ENCODE data around the gene DUS1L.

Gene DUS1L

DNA sequence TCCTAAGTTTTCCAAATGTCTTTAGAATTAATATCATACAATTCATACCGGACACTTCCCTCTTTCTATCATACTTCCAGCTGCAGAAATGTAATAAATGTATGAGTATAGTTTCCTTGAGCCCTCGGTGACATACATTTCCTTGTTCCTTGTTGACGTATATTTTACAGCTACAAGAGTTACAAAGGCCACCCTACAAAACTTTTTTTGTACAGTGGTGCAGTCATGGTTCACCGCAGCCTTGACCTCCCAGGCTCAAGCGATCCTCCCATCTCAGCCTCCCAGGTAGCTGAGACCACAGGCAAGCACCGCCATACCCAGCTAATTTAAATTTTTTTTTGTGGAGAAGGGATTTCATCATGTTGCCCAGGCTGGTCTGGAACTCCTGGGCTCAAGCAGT, 7.2 kb upstream of the DUS1L start:
- ATAC-seq: no peak
- TF ChIP-seq PPARA (CRISPR knock-in tag; IDR thresholded peaks at IDR 0.05; ENCODE audit: borderline replicate concordance) (no peak), BACH2 (CRISPR knock-in tag; IDR thresholded peaks at IDR 0.05; ENCODE audit: borderline replicate concordance) (no peak), ZFP3 (CRISPR knock-in tag; IDR thresholded peaks at IDR 0.05) (no peak), ZNF565 (CRISPR knock-in tag; conservative IDR thresholded peaks at IDR 0.05; ENCODE audit: low read depth) (no peak), CREB5 (CRISPR knock-in tag; IDR thresholded peaks at IDR 0.05; ENCODE audit: low read depth) (no peak), TOX (CRISPR knock-in tag; IDR thresholded peaks at IDR 0.05; ENCODE audit: borderline replicate concordance) (no peak), ZNF70 (CRISPR knock-in tag; IDR thresholded peaks at IDR 0.05) (no peak), TCF4 (CRISPR knock-in tag; IDR thresholded peaks at IDR 0.05; ENCODE audit: borderline replicate concordance) (no peak), SNAI2 (CRISPR knock-in tag; IDR thresholded peaks at IDR 0.05) (no peak), ARNTL (CRISPR knock-in tag; IDR thresholded peaks at IDR 0.05; ENCODE audit: borderline replicate concordance, low read depth) (no peak), ISL1 (CRISPR knock-in tag; IDR thresholded peaks at IDR 0.05) (no peak), PATZ1 (CRISPR knock-in tag; IDR thresholded peaks at IDR 0.05; ENCODE audit: borderline replicate concordance) (no peak), ZNF8 (CRISPR knock-in tag; IDR thresholded peaks at IDR 0.05) (no peak), CSDC2 (CRISPR knock-in tag; IDR thresholded peaks at IDR 0.05) (no peak), ZFP30 (CRISPR knock-in tag; IDR thresholded peaks at IDR 0.05) (no peak), GLIS3 (CRISPR knock-in tag; IDR thresholded peaks at IDR 0.05) (no peak), ZC3H10 (CRISPR knock-in tag; IDR thresholded peaks at IDR 0.05) (no peak), CSRNP3 (CRISPR knock-in tag; IDR thresholded peaks at IDR 0.05) (no peak)
- TF ChIP-seq, protein P1, sequence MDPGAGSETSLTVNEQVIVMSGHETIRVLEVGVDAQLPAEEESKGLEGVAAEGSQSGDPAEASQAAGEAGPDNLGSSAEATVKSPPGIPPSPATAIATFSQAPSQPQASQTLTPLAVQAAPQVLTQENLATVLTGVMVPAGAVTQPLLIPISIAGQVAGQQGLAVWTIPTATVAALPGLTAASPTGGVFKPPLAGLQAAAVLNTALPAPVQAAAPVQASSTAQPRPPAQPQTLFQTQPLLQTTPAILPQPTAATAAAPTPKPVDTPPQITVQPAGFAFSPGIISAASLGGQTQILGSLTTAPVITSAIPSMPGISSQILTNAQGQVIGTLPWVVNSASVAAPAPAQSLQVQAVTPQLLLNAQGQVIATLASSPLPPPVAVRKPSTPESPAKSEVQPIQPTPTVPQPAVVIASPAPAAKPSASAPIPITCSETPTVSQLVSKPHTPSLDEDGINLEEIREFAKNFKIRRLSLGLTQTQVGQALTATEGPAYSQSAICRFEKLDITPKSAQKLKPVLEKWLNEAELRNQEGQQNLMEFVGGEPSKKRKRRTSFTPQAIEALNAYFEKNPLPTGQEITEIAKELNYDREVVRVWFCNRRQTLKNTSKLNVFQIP (CRISPR knock-in tag; IDR thresholded peaks at IDR 0.05; ENCODE audit: borderline replicate concordance, low read depth): no peak

- ATAC-seq: no peak
- TF ChIP-seq TCF4 (CRISPR knock-in tag; IDR thresholded peaks at IDR 0.05; ENCODE audit: borderline replicate concordance) (no peak), OSR1 (CRISPR knock-in tag; IDR thresholded peaks at IDR 0.05) (no peak), RARB (CRISPR knock-in tag; IDR thresholded peaks at IDR 0.05) (no peak), ZC3H10 (CRISPR knock-in tag; IDR thresholded peaks at IDR 0.05) (no peak), GLIS3 (CRISPR knock-in tag; IDR thresholded peaks at IDR 0.05) (no peak), ZFP3 (CRISPR knock-in tag; IDR thresholded peaks at IDR 0.05) (no peak), BACH2 (CRISPR knock-in tag; IDR thresholded peaks at IDR 0.05; ENCODE audit: borderline replicate concordance) (no peak), CSDC2 (CRISPR knock-in tag; IDR thresholded peaks at IDR 0.05) (no peak), ZFP30 (CRISPR knock-in tag; IDR thresholded peaks at IDR 0.05) (no peak), ESRRG (CRISPR knock-in tag; IDR thresholded peaks at IDR 0.05) (no peak), PPARA (CRISPR knock-in tag; IDR thresholded peaks at IDR 0.05; ENCODE audit: borderline replicate concordance) (no peak), SNAI2 (CRISPR knock-in tag; IDR thresholded peaks at IDR 0.05) (no peak), CREB5 (CRISPR knock-in tag; IDR thresholded peaks at IDR 0.05; ENCODE audit: low read depth) (no peak), ZNF565 (CRISPR knock-in tag; conservative IDR thresholded peaks at IDR 0.05; ENCODE audit: low read depth) (no peak), CSRNP3 (CRISPR knock-in tag; IDR thresholded peaks at IDR 0.05) (no peak), ARNTL (CRISPR knock-in tag; IDR thresholded peaks at IDR 0.05; ENCODE audit: borderline replicate concordance, low read depth) (no peak), ISL1 (CRISPR knock-in tag; IDR thresholded peaks at IDR 0.05) (no peak)
- TF ChIP-seq, protein P1 (CRISPR knock-in tag; IDR thresholded peaks at IDR 0.05; ENCODE audit: borderline replicate concordance, low read depth): no peak
- TF ChIP-seq, protein P2, sequence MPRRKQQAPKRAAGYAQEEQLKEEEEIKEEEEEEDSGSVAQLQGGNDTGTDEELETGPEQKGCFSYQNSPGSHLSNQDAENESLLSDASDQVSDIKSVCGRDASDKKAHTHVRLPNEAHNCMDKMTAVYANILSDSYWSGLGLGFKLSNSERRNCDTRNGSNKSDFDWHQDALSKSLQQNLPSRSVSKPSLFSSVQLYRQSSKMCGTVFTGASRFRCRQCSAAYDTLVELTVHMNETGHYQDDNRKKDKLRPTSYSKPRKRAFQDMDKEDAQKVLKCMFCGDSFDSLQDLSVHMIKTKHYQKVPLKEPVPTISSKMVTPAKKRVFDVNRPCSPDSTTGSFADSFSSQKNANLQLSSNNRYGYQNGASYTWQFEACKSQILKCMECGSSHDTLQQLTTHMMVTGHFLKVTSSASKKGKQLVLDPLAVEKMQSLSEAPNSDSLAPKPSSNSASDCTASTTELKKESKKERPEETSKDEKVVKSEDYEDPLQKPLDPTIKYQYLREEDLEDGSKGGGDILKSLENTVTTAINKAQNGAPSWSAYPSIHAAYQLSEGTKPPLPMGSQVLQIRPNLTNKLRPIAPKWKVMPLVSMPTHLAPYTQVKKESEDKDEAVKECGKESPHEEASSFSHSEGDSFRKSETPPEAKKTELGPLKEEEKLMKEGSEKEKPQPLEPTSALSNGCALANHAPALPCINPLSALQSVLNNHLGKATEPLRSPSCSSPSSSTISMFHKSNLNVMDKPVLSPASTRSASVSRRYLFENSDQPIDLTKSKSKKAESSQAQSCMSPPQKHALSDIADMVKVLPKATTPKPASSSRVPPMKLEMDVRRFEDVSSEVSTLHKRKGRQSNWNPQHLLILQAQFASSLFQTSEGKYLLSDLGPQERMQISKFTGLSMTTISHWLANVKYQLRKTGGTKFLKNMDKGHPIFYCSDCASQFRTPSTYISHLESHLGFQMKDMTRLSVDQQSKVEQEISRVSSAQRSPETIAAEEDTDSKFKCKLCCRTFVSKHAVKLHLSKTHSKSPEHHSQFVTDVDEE (CRISPR knock-in tag; IDR thresholded peaks at IDR 0.05): no peak
Measured at GRCh38 chr17:82070611-82071010, 5.0 kb upstream of the DUS1L start.
